HG02943 (cell line): ENCODE data around the gene ELK1.
"Not testable (repeated sequence)": the region's sequence is repeated elsewhere in the genome, so short reads cannot be mapped to it uniquely, and the experiment has no call there.

Experiments
- ATAC-seq: cut with Tn5 transposase; IDR thresholded peaks from one replicate; pipeline ENCODE4 v1.9.1; 2021; ENCODE audit warnings: mild to moderate bottlenecking, low read depth, moderate library complexity; ENCODE audit not compliant: unreplicated experiment

Gene ELK1, protein sequence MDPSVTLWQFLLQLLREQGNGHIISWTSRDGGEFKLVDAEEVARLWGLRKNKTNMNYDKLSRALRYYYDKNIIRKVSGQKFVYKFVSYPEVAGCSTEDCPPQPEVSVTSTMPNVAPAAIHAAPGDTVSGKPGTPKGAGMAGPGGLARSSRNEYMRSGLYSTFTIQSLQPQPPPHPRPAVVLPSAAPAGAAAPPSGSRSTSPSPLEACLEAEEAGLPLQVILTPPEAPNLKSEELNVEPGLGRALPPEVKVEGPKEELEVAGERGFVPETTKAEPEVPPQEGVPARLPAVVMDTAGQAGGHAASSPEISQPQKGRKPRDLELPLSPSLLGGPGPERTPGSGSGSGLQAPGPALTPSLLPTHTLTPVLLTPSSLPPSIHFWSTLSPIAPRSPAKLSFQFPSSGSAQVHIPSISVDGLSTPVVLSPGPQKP

DNA sequence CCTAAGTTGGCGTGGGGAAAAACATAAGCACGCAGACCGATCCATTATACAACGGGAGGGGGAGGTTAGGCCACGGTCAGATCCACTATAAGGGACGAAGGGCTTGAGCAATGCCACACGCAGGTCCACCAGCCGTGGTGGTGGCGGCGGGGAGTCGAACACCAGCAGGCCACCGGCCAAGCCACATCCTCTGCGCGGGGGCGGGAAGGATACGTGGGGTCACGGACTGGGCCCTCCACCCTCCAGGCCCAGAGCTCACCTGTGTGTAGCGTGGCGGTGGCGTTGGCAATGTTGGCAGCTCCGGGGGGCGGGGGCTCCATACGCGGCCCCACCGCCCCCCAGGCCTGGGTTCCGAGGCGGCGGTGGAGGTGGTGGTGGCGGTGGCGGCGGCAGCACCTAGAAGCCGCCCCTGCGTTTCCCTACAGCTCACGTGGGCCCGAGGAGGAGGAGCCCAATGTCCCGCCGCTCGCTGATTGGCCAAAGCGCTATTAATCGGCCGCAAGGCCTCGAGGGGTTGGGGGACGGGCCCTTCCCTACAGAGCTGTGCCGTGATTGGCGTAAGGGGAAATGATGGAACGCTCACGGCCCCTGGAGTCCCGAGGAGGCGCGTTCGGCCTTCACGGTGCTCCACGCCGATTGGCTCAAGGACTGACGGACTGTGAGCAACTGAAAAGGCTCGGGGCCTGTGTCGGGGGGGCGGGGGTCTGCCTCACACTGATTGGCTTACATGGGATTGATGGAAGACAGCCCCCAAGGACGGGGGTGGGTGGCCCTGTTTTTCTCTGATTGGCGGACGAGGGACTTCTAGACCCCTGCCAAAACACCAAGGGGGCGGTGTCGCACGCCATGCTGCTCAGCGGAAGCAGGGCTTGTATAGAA lies at the start of gene ELK1:
ELK1 (minus strand) TSS at position 400 of the 879 bp plus-strand sequence. CDS start 9,122 bp downstream, outside the sequence.
- peak; percentile 89 for ATAC-seq

DNA sequence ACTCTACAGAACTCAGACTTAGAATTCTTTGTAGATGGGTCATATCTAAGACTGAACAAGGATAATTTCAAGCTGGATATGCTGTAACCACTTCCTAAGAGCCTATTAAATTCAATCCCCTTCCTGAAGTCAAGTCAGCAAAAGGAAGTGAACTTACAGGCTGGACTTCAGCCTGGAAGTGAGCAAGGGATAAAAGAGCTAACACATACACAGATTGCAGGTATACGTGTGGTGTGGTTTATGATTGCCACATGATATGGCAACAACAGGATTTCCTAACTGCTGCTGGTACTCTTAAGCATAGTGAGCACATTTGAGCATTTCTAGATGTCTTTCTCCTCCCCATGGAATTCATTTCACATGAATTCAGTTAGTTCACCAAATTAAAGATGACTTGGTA lies 46.8 kb upstream of the ELK1 start:
- ATAC-seq, result no peak

DNA sequence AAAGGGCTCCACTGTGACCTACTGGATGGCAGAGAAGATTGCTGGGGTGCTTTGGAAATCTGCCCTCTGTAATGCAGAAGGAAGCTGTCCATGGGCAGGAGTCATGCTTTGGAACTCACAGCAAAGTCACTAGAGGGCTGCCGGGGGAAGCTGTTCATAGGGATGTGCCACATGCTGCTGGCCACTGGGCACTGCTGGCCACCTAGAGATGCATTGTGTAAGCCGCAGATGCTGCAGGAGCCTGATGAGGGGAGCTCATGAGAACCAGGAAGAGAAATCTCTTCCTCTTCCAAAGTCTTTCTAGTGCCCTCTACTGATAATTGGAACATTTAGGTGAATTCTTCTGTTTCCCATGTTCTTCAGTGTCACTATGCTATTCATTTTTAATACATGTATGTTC lies 39.8 kb upstream of the ELK1 start:
- no peak for ATAC-seq

DNA sequence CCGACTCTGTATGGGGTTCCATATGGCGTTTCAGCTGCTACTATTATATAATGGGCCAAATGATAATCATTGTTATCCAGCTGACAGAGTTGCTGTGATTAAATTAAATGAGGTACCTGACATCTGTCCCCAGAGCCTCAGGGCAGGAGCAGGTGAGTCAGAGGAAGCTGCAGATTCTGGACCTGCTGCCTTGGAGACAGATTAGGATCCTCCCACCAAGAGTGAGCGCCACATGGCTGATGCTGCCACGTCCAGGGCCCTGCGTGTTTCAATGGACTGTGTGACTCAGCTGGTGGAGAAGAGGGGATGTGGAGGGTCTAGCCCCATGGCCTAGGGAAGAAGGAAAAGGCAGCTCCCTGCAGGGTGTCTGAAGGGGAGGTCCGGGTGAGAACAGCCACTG lies 36.9 kb upstream of the ELK1 start:
- ATAC-seq, result no peak

DNA sequence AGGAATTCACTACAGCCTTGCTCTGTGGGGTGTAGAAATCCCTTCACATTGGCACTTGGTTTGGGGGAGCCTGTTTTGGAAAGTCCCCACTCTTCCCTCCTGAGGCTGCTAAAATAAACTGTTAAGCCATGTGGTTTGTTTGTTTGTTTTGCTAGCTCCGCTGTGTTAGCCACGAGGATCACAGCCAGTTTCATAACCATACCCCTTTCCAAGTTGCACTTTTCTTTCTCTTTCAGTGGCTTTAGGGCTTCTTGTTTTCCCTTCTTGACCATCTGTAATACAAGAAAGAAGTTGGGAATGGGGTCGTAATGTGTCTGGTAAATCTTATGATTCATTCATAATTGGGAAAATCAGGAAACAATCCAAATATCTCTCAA lies 33.5 kb upstream of the ELK1 start:
- no peak for ATAC-seq

DNA sequence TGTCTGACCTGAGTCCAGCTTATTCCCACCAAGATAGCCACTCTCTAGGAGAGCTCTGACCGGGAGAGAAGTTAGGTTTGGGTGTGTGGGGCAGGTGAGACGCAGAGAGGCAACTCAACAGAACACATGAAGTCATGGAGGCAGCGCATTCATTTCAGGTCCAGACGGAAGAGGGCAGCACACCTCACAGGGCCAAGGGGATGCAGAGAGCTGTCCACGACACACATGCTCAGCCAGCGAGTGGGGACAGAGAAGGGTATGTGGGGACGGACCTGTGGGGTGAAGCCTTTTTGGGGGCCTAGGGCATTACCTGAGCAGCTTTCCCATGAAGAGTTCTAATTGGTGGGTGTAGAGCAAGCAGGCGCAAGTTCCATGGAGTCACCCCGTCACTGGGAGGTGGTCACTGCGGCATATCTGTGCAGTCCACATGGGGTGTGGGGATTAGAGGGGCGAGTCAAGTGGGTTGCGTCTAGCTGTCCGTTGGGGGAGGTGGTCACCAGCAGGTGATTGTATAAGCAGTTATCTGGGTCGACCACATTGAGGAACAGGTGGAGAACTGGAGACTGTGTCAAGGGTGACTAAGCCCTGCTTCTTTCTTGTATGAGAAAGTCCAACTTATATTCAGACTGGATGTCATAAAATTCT lies 32.9 kb upstream of the ELK1 start:
- ATAC-seq, result no peak

DNA sequence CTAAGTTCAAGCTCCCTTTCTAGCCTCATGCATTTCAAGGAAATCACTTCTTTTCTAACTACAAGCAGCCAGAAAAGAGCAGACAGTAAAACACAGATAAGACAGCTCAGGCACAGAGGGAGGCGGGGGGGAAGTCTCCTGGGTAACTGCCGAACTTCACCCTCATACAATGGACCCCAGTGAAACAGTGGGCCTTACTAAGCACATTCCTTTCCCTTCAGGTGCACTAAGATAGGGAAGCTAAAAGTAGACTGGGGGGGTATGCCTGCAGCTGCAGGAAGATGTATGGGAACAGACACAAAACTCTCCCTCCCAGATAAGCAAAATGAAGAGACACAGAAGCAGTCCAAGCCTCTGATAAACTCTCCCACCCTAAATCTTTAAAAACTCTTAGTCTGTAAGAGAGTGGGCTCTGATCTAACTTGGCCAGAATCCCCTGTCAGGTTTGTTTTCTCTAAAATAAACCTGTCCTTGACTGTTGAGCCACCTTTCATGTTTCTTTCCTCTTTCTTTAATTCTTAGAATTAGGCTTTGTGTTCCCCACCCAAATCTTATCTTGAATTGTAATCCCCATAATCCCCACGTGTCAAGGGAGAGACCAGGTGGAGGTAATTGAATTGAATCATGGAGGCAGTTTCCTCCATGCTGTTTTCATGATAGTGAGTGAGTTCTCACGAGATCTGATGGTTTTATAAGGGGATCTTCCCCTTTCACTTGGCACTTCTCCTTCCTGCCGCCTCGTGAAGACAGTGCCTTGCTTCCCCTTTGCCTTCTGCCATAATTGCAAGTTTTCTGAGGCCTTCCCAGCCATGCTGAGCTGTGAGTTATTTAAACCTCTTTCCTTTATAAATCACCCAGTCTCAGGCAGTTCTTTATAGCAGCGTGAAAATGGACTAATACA lies 25.8 kb upstream of the ELK1 start:
- ATAC-seq, result not testable (repeated sequence)

DNA sequence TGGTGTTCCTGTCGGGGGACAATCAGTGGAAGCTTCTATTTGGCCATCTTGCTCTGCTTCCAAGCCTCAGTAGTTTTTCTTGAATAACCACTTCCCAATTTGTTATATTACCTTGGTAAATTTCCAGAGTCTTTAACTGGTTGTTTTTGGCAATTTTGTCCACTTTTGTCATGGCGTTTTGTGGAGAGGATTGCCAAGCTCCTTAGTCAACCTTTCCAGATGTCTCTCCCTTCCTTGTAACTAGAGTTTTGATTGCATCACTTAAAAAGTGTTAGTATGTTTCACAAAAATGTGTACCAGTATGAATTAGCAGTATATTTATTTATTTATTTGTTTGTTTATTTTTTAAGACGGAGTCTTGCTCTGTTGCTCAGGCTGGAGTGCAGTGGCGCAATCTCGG lies 24.4 kb upstream of the ELK1 start:
- no peak for ATAC-seq

DNA sequence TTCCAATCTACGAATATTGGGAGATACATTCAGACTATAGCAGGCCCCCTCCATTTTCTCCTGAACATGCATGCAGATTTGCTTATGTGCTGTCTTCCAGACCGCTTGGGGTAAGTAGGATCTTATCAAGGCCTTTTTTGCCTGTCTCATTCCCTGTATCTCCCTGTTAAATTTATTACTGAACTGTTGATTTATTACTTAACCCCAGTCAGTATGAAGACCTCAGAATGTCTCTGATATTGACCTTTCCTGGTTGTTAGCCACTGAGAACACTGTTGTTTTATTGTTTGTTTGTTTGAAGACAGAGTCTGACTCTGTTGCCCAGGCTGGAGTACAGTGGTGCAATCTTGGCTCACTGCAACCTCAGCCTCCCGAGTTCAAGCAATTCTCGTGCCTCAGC lies 15.4 kb upstream of the ELK1 start:
- not testable (repeated sequence) for ATAC-seq

DNA sequence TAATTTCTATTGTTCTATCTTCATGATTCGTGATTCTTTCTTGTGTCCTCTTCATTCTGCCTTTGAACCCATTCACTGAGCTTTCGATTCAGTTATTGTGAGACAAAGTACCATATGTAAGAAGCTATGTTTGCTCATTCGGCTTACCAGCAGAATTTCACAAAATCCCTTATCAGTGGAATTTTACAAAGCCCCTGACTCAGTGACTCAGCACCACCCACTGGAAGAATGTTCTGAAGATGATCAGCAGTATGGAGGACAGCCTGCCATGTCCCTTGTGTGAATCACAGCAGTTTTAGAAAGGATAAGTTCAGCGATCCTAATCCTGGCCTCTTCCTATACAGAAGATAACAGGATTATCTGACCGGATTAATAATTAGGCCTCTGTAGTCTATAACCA lies 14.4 kb upstream of the ELK1 start:
- ATAC-seq, result no peak

DNA sequence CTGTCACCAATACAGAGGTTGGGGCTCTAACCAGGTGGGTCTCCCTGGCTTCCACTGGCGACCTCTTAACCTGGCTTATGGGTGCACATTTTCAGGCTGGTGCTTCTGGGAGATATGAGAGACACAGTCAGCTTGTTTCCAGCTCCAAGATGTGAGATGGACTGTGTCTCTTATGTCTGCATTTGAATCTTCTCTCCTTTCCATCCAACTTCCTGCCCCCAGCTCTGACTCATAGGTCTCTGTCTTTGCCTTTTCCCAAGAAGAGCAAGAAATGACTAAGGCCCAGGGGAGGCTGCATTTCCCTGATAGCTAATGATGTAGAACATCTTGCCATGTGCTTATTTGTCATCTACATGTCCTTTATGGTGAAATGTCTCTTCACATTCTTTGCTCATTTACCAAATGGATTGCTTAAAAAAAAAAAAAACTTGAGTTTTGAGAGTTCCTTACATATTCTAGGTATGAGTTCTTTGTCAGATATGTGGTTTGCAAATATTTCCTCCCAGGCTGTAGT lies 11.8 kb upstream of the ELK1 start:
- no peak for ATAC-seq

DNA sequence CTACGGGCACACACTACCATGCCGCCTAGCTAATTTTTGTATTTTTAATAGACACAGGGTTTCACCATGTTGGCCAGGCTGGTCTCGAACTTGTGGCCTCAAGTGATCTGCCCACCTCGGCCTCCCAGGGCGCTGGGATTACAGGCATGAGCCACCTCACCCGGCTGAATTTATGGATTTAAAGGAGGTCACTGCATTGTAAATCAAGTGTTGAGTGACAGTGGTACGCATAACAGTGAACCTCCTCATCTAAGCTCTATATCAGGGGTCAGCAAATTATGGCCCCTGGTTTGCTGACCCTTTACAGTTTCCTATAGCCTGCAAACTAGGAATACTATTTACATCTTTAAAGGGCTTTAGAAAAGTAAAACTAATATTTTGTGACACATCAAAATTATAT lies 11.2 kb upstream of the ELK1 start:
- ATAC-seq, result no peak

DNA sequence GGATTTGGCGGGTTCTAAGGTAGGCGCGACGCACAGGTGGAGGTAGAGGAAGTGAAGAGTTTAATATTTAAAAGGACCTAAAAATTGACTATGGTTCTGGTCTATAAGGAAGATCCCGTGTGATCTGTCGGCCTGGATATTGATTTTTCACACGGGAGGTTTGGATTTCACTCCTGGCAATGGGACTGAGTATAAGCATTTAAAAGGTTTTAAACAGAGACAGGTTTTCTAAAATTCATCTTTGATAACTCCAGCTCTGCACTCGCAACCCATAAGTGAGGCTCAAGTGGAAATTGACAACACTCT lies 9.0 kb upstream of the ELK1 start:
- no peak for ATAC-seq

DNA sequence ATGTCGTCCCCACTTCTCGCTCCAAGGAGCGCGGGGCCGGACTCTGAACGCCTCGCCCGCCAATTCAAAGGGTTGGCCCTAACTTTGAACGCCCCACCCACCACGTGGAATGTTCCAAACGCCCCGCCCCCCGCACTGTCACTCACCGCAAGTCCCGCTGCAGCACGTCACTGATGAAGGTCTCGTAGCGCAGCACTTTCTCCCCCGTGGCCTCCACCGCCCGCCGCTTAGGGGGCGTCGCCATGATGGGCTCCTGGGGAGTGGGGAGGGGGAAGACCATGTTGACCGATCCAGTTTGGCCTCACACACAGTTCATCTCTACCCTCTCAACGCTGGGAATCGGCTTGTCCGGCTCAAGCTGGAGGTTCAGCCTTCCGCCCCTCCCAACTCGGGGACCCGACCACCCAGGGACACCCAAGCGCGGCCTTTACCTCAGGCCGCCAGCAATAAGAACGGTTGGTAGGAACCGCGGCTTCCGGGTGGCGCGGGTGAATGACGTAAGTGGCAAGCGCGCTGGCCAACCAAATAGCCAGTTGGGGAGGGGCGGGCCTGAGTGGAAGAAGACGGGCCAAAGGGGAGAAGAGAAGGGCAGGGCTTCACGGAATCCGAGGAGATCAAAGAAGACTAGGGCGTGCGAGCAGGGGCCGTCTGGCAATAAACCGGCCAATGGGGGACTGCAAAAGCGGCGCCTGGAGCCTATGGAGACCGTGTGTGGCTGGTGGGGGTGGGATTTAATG lies 8.5 kb upstream of the ELK1 start, which contains the start of gene UXT:
UXT (minus strand) TSS at position 497 of the 737 bp plus-strand sequence; CDS start at position 244, 253 bp downstream.
- peak; percentile 80 for ATAC-seq

DNA sequence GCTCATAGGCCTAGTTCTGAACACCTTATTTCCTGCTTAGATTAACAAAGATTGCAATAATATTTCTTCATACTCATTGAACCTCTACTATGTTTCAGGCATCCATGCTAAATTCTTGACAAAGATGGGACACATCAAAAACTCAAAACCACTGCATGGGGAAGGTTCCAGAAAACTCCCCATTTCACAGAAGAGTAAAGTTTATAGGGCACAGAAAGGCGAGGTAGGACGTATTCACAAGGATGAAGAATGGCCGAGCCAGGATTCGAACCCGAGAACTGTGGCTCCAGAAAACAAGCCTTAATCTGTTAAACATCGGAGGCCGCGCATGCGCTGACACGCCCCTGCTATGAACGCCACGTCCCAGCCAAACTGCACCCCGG lies 7.9 kb upstream of the ELK1 start:
- ATAC-seq, result no peak

DNA sequence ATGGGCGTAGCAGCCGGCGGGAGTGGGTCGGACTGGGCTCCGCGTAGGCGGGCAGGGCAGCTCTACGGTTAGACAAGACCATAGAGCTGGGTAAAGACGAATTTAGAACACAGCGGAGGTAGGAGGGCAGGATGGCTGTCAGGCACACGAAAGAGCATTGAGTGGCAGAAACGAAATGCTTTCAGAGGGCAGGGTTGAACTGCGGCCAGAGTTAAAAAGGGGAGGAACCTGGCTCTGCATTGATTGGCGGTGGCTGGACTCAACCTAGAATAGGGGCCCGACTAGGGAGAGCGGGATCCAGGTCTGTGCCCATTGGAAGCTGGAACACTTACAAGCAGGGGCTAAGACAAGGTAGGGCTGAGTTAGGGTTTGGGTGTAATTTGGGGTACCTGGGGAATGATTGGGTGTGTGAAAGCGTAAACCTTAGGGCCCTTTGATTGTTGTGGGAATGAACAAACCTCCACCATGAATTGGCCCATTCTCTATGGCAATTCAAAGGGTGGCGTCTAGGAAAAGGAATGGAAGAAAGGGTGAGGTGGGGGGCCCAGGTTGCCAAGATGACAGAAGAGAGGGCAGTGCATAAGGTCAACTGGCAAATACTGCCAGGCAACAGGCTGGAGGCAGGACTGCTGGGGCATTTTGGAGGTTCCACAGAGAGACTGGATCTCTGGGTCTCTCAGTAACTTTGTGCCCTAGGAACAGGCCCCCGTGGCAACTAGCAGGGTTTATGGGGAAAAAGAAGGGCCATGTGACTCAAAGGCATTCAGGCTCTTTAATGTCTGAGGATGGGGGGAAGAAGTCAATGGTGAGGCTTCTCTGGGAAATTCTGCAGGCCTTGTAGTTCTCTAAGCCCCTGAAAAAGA lies 911 bp upstream of the ELK1 start:
- ATAC-seq, result no peak

DNA sequence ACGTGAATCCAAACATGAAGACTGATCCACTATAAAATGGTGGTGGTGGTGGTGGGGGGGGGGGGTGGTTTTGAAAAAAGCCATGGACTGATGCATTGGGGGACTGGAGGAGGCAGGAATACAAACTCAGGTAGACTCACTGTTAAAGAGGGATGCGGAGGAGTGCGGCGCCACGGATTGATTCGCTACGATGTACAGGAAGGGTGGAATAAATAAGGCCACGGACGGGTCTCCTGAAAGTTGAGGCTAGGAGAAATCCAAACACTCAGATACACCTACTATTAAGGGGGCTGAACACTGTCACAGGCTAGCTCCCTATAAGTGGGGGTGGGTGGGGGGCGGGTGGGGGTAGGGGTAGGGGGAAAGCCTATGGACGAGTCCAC lies 591 bp downstream of the ELK1 start:
- ATAC-seq, result no peak

DNA sequence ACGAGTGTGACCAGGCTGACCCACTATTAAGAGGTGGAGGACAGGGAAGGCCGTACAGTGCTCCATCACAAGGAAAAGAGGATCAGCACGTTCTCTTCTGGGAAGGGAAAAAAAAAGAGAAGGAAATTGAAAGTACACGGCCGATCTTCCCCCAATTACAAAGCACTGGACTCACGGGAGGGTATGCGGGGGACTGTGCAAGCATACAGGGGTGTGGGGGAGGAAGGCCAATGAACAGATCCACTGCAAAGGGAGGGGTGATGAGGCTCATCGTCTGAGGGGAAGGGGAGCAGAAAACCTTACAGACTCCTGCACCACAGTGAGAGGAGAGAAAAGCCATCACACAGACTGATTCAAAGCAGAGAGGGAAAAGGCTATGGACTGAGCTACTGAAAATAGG lies 1.1 kb downstream of the ELK1 start:
- no peak for ATAC-seq
